AG08395 (cell line): ENCODE results near the gene ANKRD53.

Experiments used
- DNase-seq: peaks from one replicate; pipeline ENCODE4 v3.0.0; 2012; ENCODE audit warnings: mixed read lengths, low spot score

ANKRD53 gene

GRCh38 chr2:70943205-70943871, 35.1 kb upstream of the ANKRD53 start:
- DNase-seq: no peak

GRCh38 chr2:70944111-70944690, 34.2 kb upstream of the ANKRD53 start:
- no peak for DNase-seq

- peak; percentile 54 for DNase-seq
These were observed 31.5 kb upstream of the ANKRD53 start for GRCh38 chr2:70946832-70947442.

- DNase-seq: peak; percentile 45
These were observed 30.8 kb upstream of the ANKRD53 start for GRCh38 chr2:70947556-70948184.

- DNase-seq: peak; percentile 89
These were observed 30.0 kb upstream of the ANKRD53 start for GRCh38 chr2:70948337-70949003.

GRCh38 chr2:70949086-70949485, 29.3 kb upstream of the ANKRD53 start:
- no peak for DNase-seq

- no peak for DNase-seq
These were observed 23.5 kb upstream of the ANKRD53 start for GRCh38 chr2:70954886-70955285.

- no peak for DNase-seq
These were observed 22.3 kb upstream of the ANKRD53 start for GRCh38 chr2:70956141-70956540.

- no peak for DNase-seq
These were observed 20.6 kb upstream of the ANKRD53 start for GRCh38 chr2:70957798-70958197.

- no peak for DNase-seq
These were observed 19.7 kb upstream of the ANKRD53 start for GRCh38 chr2:70958759-70959158.

GRCh38 chr2:70959271-70959761, 19.1 kb upstream of the ANKRD53 start:
- DNase-seq: no peak

GRCh38 chr2:70959851-70960832, 18.3 kb upstream of the ANKRD53 start:
- DNase-seq: peak; percentile 0

GRCh38 chr2:70960833-70961647, 17.4 kb upstream of the ANKRD53 start:
- DNase-seq: no peak

- DNase-seq: no peak
These were observed 16.8 kb upstream of the ANKRD53 start for GRCh38 chr2:70961648-70961994.

GRCh38 chr2:70962211-70962884, 16.1 kb upstream of the ANKRD53 start:
- DNase-seq: no peak

- no peak for DNase-seq
These were observed 15.2 kb upstream of the ANKRD53 start for GRCh38 chr2:70962885-70963878.

- no peak for DNase-seq
These were observed 14.3 kb upstream of the ANKRD53 start for GRCh38 chr2:70964133-70964532.

- peak; percentile 81 for DNase-seq
These were observed 13.6 kb upstream of the ANKRD53 start for GRCh38 chr2:70964596-70965386.
